Heart right ventricle (tissue), 16 donors: ENCODE results near the gene COBLL1. TPM values are rescaled to one million over a fixed set of nuclear protein-coding genes. Genes with fewer than 3 reads are reported as not detected.

ENCODE experiments used
- ATAC-seq, 8 donors: fragments of 200-7000 bp; cut with Tn5 transposase; one replicate each; pipeline ENCODE4 v1.9.1; 2020; ENCODE audit warnings: mild to moderate bottlenecking in 8 of 8, moderate library complexity in 8 of 8, moderate number of reproducible peaks in 1 of 8
- DNase-seq, 2 donors: peaks; one replicate each; pipeline ENCODE4 v3.0.0-alpha.2; 2020
- H3K27ac ChIP-seq, 10 donors: fragments of 200-600 bp; sonication (generic) in 2 of 10; one replicate each; pipeline versions ENCODE4 v1.5.0 to v1.8.0; 2020 to 2022; ENCODE audit warnings: mild to moderate bottlenecking in 3 of 10
- H3K27me3 ChIP-seq, 7 donors: fragments of 200-600 bp; one replicate each; pipeline ENCODE4 v1.8.0; 2021 to 2022; ENCODE audit warnings: mild to moderate bottlenecking in 2 of 7
- H3K36me3 ChIP-seq, 9 donors: fragments of 200-600 bp; sonication (generic) in 1 of 9; one replicate each; pipeline versions ENCODE4 v1.5.0 to v1.8.0; 2020 to 2022; ENCODE audit warnings: mild to moderate bottlenecking in 2 of 9
- H3K4me1 ChIP-seq, 9 donors: fragments of 200-600 bp; sonication (generic) in 1 of 9; one replicate each; pipeline versions ENCODE4 v1.5.0 to v1.8.0; 2020 to 2022; ENCODE audit warnings: mild to moderate bottlenecking in 4 of 9
- H3K4me3 ChIP-seq, 10 donors: fragments of 200-600 bp; sonication (generic) in 2 of 10; one replicate each; pipeline versions ENCODE4 v1.5.0 to v1.8.0; 2020 to 2022; ENCODE audit warnings: mild to moderate bottlenecking in 7 of 10, moderate library complexity in 2 of 10
- H3K9me3 ChIP-seq, 11 donors: fragments of 200-600 bp in 10 of 11; sonication (generic) in 2 of 11; one replicate each; pipeline versions ENCODE4 v1.5.0 to v1.8.0; 2013 to 2022; ENCODE audit warnings: mild to moderate bottlenecking in 2 of 11, control low read depth in 1 of 11, moderate library complexity in 1 of 11
- CTCF ChIP-seq, 9 donors: fragments of 200-600 bp; sonication (generic) in 2 of 9; IDR thresholded peaks; one replicate each; pipeline versions ENCODE4 v1.5.0 to v1.8.0; 2021 to 2022; ENCODE audit warnings: antibody characterized with exemption in 9 of 9, mild to moderate bottlenecking in 5 of 9, moderate library complexity in 1 of 9
- WGBS, 2 donors: extraction: QIAGEN DNeasy Blood & Tissue Kit; methylation state at CpG; one replicate each; pipeline ENCODE4 v1.1.7; 2013; ENCODE audit warnings: inconsistent platforms in 1 of 2; 5-methylcytosine and 5-hydroxymethylcytosine counted together
- intact Hi-C, 10 donors: fragments of 100-400 bp; cut with DNase I; formaldehyde crosslinking; loops; one replicate each; pipeline versions ENCODE4 v1.11.1 to v1.14.2; 2022
- polyA plus RNA-seq, 2 donors: library from polyadenylated mRNA; stranded (reverse); fragments of 200-250 nt; gene quantifications; one replicate each; pipeline ENCODE4 v1.2.3, GENCODE V29; 2013
- total RNA-seq, 10 donors: library from RNA; stranded (reverse); fragmentation: NEBNext Ultra II Directional in 3 of 10; extraction: Animal tissue kit (Norgen Biotek cat#: 25700) in 3 of 10; gene quantifications; one replicate each; pipeline versions ENCODE4 v1.2.1 to v1.2.4, GENCODE V29; 2021 to 2023
- donor health status: Arrhythmogenic right ventricular cardiomyopathy.
- donor health status: ischemic (EF 13 %, LVEDD 7.1; RV severe dilation, severe dysfunction).
- donor health status: healthy with polysubstance abuse.
- donor health status: DM: no; HTN: yes; CAD: no.
- donor health status: DM: no; HTN: no; CAD: no.
- donor health status: ischemic (EF 25% LVEDD 6.9; RV normal size, moderate dysfunction).
- donor health status: ischemic (EF 25% LVEDD 5.7; RV mildly dilated, moderate dysfunction).
- donor health status: healthy.
- donor health status: DM: yes; HTN: yes; CAD: no.
- donor health status: Ischemic cardiomyopathy.
- donor health status: ischemic (EF 35%, LVEDD 5.7; RV mildly dilated, moderate dysfunction).
- donor health status: nonischemic (EF 11% LVEDD 7.7; RV severe dilation, severe dysfunction).
- donor health status: DM: yes; HTN: yes; CAD: no.
- donor health status: PGD.
- donor health status: ischemic (EF 29% LVEDD 5.4; RV normal size, mild dysfunction).
- donor health status: nonischemic (EF 23%, LVEDD 6.1; RV moderate dilation, normal function).

The COBLL1 gene
- total and polyA plus RNA-seq, 12 donors = 5.0 to 20.5 (median 15.0) TPM

GRCh38 chr2:164811819-164812218 is 29.8 kb downstream of the COBLL1 start:
- Histone ChIP-seq H3K36me3 (no peaks in the 10 kb centered on the region), H3K27me3 (no peaks in the 10 kb centered on the region), H3K4me1 (peaks cover 5 to 72% (median 36%) of the 10 kb centered on the region in 9 donors), H3K4me3 (no peak overlapping the region), H3K27ac (peak overlapping the region in 4 of 10 donors; percentile 4 to 21 (median 11)), H3K9me3 (no peaks in the 10 kb centered on the region)
- intact Hi-C loops = no loop called here
- no peak for TF ChIP-seq CTCF (IDR thresholded peaks at IDR 0.05)
- 74 to 77% methylated on average over 2 of the region's 2 CpGs for WGBS, 2 donors
- ATAC-seq (peak in 2 of 8 donors; percentile 23 to 36), DNase-seq (no peak)

- Histone ChIP-seq H3K9me3 (no peaks in the 10 kb centered on the region), H3K36me3 (no peaks in the 10 kb centered on the region), H3K4me1 (peaks cover 5 to 63% (median 36%) of the 10 kb centered on the region in 9 donors), H3K4me3 (no peak overlapping the region), H3K27ac (peak overlapping the region in 1 of 10 donors; percentile 16), H3K27me3 (no peaks in the 10 kb centered on the region)
- DNase-seq = no peak
- no peak for TF ChIP-seq CTCF (IDR thresholded peaks at IDR 0.05)
- no peak for ATAC-seq
- intact Hi-C loops = no loop called here
Measured at GRCh38 chr2:164810843-164811242, 30.8 kb downstream of the COBLL1 start.

- intact Hi-C loops = no loop called here
- H3K9me3 ChIP-seq = no peaks in the 10 kb centered on the region
- DNase-seq (no peak), ATAC-seq (peak in 1 of 8 donors; percentile 13)
- H3K36me3 ChIP-seq = no peaks in the 10 kb centered on the region
- no peak for TF ChIP-seq CTCF (IDR thresholded peaks at IDR 0.05)
- H3K27ac ChIP-seq = peak overlapping the region in 3 of 10 donors; percentile 11 to 25 (median 11)
- no peaks in the 10 kb centered on the region for H3K27me3 ChIP-seq
- 4 to 15% methylated on average over 1 of the region's 1 CpG for WGBS, 2 donors
- peaks cover 5 to 64% (median 36%) of the 10 kb centered on the region in 9 donors for H3K4me1 ChIP-seq
- no peak overlapping the region for H3K4me3 ChIP-seq
Measured at GRCh38 chr2:164808776-164809175, 32.8 kb downstream of the COBLL1 start.

- 49% methylated on average over 4 of the region's 4 CpGs for WGBS, 2 donors
- H3K4me3 ChIP-seq = no peak overlapping the region
- H3K36me3 ChIP-seq = no peaks in the 10 kb centered on the region
- no peaks in the 10 kb centered on the region for H3K9me3 ChIP-seq
- DNase-seq (no peak), ATAC-seq (peak in 4 of 8 donors; percentile 31 to 59 (median 48))
- intact Hi-C loops = no loop called here
- H3K4me1 ChIP-seq = peaks cover 0 to 48% (median 25%) of the 10 kb centered on the region in 9 donors
- TF ChIP-seq CTCF (IDR thresholded peaks at IDR 0.05) = no peak
- peak overlapping the region in 4 of 10 donors; percentile 29 to 68 (median 52) for H3K27ac ChIP-seq
- no peaks in the 10 kb centered on the region for H3K27me3 ChIP-seq
Measured at GRCh38 chr2:164803776-164804466, 37.7 kb downstream of the COBLL1 start.
